HG02588 (cell line): ENCODE data around the gene RILPL2.
"Not testable (repeated sequence)": the region's sequence is repeated elsewhere in the genome, so short reads cannot be mapped to it uniquely, and the experiment has no call there.

Experiments used
- ATAC-seq: cut with Tn5 transposase; IDR thresholded peaks from one replicate; pipeline ENCODE4 v1.9.1; 2021; ENCODE audit warnings: mild to moderate bottlenecking, moderate library complexity; ENCODE audit not compliant: unreplicated experiment

Gene RILPL2, protein sequence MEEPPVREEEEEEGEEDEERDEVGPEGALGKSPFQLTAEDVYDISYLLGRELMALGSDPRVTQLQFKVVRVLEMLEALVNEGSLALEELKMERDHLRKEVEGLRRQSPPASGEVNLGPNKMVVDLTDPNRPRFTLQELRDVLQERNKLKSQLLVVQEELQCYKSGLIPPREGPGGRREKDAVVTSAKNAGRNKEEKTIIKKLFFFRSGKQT

GRCh38 chr12:123436017-123436964 is at the start of gene RILPL2:
Gene RILPL2 (minus strand): TSS chr12:123436684. CDS start chr12:123436420, 264 bp downstream.
- peak; percentile 71 for ATAC-seq

DNA sequence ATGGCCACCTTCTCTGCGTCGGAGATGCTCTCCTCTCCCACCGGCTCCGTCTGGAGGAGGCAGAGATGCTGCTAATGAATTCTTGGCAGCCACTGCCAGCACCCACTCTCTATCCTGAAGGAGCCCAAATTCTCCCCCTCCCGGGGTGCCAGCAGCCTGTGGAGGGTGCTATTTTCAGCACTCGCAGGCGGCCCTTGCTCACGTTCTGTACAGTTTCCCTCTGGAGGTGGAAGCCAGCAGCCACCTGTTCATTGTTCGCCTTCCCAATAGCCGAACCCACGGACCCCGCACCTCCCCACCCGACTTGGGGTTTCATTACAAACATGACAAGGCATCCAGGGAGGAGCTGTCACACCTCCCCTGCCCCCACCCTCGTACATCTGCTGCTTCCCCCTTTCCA is 49.3 kb upstream of the RILPL2 start:
- no peak for ATAC-seq

DNA sequence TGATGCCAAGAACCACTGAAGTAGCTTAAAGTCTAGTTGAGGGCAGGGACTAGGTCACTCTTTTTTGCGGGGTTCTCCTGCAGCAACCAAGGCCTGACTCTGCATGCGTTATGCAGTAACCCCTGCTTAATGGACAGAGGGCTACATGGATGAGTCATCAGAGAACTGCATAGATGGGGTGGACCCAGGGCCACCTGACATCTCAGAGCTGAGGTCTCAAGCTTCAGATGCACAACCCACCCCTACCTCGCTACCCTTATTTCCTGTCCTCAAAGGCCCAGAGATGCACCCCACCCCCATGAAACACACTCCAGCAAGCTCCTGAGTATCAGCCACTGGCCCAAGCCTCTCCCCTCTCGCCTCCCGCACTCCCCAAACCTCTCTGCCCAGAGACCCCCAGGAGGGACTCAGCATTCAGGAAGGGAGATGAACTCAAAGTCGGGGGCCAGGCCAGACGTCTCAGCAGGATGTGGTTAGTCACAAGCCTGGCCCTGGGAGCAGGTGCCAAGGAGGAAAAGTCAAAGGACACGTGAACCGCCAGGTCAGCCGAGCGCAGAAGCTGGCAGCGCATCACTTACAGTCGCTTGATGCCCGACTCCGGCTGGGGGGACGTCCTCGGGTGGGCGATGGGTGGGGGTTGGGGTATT is 47.2 kb upstream of the RILPL2 start:
- no peak for ATAC-seq

DNA sequence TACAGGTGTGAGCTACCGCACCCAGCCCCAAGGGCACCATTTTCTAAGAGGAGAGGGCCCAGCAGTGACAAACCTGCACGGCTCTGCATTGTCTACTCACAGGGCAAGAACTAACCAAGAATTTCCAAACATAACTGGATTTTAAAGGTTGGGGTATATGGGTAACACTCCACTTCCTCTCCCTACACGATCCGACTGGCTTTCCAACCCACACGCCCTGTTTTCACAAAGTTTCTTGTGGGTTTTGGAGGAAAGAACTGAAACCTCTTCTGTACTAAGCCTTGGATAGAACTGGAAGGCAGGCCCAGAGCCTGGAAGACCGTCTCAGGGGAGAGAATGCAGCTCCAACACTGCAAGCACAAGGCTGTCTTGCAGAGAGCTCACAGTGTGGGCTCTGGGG is 46.4 kb upstream of the RILPL2 start:
- ATAC-seq, result no peak

GRCh38 chr12:123481251-123481650 is 44.8 kb upstream of the RILPL2 start:
- ATAC-seq, result not testable (repeated sequence)

DNA sequence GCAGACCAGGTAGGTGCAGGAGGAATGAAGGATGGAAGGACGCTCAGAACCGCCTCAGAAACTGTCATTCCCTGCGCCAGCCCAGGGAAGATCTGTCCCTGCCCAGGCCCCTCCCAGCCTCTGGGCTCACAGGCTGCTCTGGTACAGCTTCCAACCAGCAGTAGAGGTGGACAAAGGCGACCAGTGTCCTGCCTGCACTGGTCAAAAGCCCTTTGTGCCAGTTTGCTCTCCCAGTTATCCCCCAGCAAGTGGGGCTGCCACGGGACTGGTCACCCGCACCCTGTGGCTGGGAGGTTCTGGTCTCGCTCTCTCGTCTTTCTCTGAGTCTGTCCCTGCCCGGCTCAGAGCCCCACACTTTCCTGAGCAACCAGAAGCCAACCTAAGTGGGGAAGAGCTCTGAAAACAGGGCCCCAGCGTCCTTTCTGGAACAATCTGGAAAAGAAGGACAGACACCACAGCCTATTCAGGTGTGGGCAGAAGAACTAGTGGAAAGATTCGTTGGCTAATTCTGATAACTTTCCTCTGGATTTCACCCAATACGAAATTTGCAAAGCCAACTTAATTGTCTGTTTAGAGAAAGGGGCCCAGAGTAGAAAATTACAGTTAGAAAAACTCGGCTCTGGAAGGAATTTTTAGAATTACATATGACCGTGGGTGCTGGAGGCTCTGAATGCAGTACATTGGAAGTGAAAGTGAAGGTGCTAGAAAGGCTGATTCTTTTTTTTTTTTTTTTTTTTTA is 43.1 kb upstream of the RILPL2 start:
- ATAC-seq, result no peak

DNA sequence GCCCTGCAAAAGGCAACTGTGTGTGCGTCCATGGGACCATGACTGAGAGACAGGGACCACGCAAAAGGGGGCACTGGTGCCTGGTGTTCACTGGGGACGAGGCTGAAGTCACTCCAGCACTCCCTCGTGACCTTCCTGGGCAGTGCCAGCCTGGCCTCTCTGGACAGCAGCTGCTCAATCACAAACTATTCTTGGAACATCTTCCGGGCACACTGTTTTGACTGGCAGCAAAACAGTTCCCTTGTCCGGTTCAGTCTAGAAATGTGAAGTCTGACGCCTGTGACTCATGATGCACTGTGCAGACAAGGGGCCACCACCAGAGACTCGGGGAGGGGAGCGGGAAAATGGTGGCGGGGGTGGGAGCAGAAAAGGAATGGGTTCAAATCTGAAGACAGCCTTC is 42.3 kb upstream of the RILPL2 start:
- no peak for ATAC-seq

GRCh38 chr12:123478069-123478468 is 41.6 kb upstream of the RILPL2 start:
- no peak for ATAC-seq

DNA sequence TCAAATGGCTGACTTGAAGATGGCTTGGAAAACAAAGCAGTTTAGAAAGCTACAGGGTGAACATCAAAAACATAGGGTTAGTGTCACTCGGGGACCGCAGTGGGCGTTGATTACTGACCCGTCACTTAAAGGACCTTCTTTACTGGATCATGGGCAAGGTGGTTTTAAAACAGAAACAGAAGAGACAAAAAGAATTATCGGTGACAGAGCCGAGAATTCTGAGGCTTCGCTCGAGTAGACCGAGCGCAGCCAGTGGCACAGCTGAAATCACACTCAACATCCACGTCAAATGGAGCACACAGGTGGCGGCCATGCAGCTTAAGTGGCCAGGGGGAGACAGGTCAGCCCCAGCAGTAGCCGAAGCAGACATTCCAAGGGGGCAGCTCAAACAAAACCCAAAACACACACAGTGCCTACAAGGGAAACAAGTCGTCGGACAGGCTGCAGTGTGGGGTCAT is 38.8 kb upstream of the RILPL2 start:
- ATAC-seq, result no peak

DNA sequence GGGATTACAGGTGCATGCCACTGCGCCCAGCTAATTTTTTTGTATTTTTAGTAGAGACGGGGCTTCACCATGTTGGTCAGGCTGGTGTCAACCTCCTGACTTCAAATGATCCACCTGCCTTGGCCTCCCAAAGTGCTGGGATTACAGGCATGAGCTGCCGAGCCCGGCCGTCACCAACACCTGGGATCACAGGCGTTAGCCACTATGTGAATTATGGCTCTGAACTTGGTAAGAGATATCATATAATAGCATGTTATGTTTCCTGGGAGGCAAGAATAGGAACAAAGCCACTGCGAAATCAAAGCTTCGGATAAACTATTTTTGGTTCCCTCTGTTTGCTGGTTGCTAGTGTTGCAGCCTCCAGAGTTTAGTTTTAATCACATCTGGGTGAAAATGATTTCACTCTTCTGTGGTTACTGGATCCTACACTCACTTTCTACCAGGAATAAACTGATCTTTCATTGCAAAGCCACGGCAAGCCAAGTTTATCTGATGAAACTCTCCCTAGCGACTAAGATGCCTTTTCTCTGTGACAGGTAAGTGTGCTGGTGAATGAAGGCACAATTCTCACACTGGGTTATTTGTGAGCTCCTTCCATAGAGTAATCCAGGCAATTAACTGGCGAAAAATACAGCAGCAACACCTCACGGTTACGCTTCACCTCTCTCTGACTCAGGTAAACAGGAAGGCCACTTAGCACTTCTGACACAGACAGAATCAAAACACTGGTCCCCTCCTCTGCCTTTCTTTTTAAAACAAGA is 38.2 kb upstream of the RILPL2 start:
- ATAC-seq, result no peak

GRCh38 chr12:123472438-123472849 is 36.0 kb upstream of the RILPL2 start:
- ATAC-seq, result no peak

- ATAC-seq, result no peak
These were observed 35.0 kb upstream of the RILPL2 start for GRCh38 chr12:123471374-123472068.

GRCh38 chr12:123469978-123470377 is 33.5 kb upstream of the RILPL2 start:
- ATAC-seq, result no peak

- no peak for ATAC-seq
These were observed 32.3 kb upstream of the RILPL2 start for GRCh38 chr12:123468786-123469185.

DNA sequence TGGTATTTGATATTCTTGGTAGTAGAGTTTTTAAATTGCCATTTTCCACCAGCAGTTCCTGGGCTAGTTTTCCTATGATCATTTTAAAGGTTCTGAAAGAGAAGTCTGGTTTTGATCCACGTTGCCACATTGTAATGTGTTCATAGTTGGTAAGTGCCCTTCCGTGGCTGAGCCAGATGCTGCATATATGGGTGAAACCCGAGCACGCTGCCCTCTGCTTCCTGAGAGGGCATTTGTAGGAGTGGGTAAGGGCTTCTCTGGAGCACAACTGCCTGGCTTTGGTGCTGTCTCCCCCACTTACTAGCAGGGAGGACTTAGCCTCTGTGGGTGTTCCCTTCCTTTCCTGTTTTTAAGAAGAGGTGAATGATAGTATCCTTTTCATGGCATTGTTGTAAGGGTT is 28.6 kb upstream of the RILPL2 start:
- ATAC-seq, result no peak

DNA sequence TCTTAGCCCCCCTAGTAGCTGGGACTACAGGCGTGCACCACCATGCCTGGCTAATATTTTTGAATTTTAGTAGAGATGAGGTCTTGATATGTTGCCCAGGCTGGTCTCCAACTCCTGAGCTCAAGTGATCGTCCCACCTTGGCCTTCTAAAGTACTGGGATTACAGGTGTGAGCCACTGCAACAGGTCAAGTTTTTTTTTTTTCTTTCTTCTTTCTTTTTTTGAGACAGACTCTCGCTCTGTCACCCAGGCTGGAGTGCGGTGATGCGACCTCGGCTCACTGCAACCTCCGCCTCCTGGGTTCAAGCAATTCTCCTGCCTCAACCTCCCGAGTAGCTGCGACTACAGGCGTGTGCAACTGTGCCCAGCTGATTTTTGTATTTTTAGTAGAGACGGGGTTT is 26.7 kb upstream of the RILPL2 start:
- not testable (repeated sequence) for ATAC-seq

- peak; percentile 57 for ATAC-seq
These were observed 21.7 kb upstream of the RILPL2 start, which contains the start of gene SNRNP35 for GRCh38 chr12:123457980-123458779. Gene SNRNP35 (plus strand): TSS chr12:123458139. CDS start chr12:123465541, 7,402 bp downstream.

DNA sequence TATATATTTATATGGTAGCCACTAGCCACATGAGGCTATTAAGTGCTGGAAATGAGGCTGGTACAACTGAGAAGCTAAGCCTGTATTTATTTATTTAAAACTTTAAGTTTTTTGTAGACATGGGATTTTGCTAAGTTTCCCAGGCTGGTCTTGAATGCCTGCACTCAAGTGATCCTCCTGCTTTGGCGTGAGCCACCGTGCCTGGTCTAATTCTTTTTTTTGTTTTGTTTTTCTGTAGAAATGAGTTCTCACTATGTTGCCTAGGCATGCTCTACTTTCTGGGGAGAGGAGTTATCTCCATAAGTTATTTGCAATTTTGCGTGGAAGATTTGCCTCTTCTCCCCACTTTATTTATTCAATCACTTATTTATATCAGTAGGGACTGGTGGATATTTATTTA is 16.7 kb upstream of the RILPL2 start:
- ATAC-seq, result no peak

- ATAC-seq, result not testable (repeated sequence)
These were observed 15.7 kb upstream of the RILPL2 start for GRCh38 chr12:123452276-123452550.
